HCEC 1CT (cell line): ENCODE measurements around the gene MLN.
"Not testable (repeated sequence)": the region's sequence is repeated elsewhere in the genome, so short reads cannot be mapped to it uniquely, and the experiment has no call there.

ENCODE experiments used
- DNase-seq: peaks from one replicate; pipeline ENCODE4 v3.0.0-alpha.2; 2017

Gene MLN

GRCh38 chr6:33834401-33835392, 30.9 kb upstream of the MLN start:
- no peak for DNase-seq

GRCh38 chr6:33833599-33833998, 29.8 kb upstream of the MLN start:
- DNase-seq, result no peak

- not testable (repeated sequence) for DNase-seq
Observed at GRCh38 chr6:33832831-33833230, 29.0 kb upstream of the MLN start.

- not testable (repeated sequence) for DNase-seq
Observed at GRCh38 chr6:33831725-33832124, 27.9 kb upstream of the MLN start.

GRCh38 chr6:33830635-33831240, 26.9 kb upstream of the MLN start:
- no peak for DNase-seq

GRCh38 chr6:33828764-33829731, 25.2 kb upstream of the MLN start:
- DNase-seq, result no peak

- DNase-seq, result no peak
Observed at GRCh38 chr6:33828452-33828763, 24.6 kb upstream of the MLN start.

GRCh38 chr6:33827546-33828451, 24.0 kb upstream of the MLN start:
- DNase-seq, result no peak

GRCh38 chr6:33826537-33826936, 22.7 kb upstream of the MLN start:
- no peak for DNase-seq

- peak; percentile 49 for DNase-seq
Observed at GRCh38 chr6:33824461-33825154, 20.8 kb upstream of the MLN start.

GRCh38 chr6:33823806-33824205, 20.0 kb upstream of the MLN start:
- no peak for DNase-seq

GRCh38 chr6:33822575-33823395, 19.0 kb upstream of the MLN start:
- DNase-seq, result peak; percentile 15

- no peak for DNase-seq
Observed at GRCh38 chr6:33820784-33821520, 17.1 kb upstream of the MLN start.

- DNase-seq, result no peak
Observed at GRCh38 chr6:33820243-33820642, 16.4 kb upstream of the MLN start.

- DNase-seq, result no peak
Observed at GRCh38 chr6:33819021-33819420, 15.2 kb upstream of the MLN start.

GRCh38 chr6:33818293-33818692, 14.5 kb upstream of the MLN start:
- DNase-seq, result no peak

GRCh38 chr6:33817489-33817888, 13.7 kb upstream of the MLN start:
- DNase-seq, result no peak

GRCh38 chr6:33816911-33817310, 13.1 kb upstream of the MLN start:
- DNase-seq, result no peak

GRCh38 chr6:33815854-33816253, 12.1 kb upstream of the MLN start:
- DNase-seq, result peak; percentile 14
